Caki2 (cell line): ENCODE measurements around the gene DTWD2. TPM values are rescaled to one million over a fixed set of nuclear protein-coding genes. Genes with fewer than 3 reads are reported as not detected.
A peak's percentile ranks its signal among the peaks of the same experiment; 100 is the strongest.
"Not testable (repeated sequence)": the region's sequence is repeated elsewhere in the genome, so short reads cannot be mapped to it uniquely, and the experiment has no call there.

Experiments
- DNase-seq: peaks from one replicate; pipeline ENCODE4 v3.0.0-alpha.2; 2015; ENCODE audit warnings: low read depth
- in situ Hi-C: cut with HindIII; loops from 2 replicates; pipeline ENCODE4 v1.10.0; 2016; ENCODE audit warnings: low sequenced_read_pairs, low pct_unique_long_range_greater_than_20kb, mixed read lengths
- total RNA-seq: library from RNA; depleted of rRNA; stranded (reverse); fragments of >200 nt; shearing (Covaris generic); gene quantifications from 2 replicates; pipeline ENCODE4 v1.2.3, GENCODE V29; 2014; ENCODE audit warnings: low replicate concordance

The DTWD2 gene
- total RNA-seq, 1 experiment from 2014 or later = 6.1 TPM

DNA sequence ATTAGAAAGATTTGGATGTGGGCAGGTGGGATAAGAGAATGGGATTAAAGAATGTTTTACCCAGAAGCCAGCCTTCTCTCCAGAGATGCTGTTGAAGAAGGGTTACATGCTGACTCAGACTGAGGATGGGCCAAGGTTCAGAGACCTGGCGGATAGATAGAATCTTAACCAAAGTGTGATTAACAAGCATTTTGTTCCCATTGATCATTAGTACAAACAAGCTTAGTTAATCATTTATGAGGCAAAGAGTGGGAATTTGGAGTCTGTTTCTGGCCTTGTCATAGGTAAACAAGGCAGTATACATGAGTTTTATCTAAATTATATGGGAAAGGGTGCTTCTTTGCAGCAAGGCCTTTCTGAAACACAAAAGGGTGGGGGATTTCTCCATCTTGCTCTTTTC is 20.8 kb upstream of the DTWD2 start:
- peak; percentile 23 for DNase-seq
- in situ Hi-C loops = no loop called here

DNA sequence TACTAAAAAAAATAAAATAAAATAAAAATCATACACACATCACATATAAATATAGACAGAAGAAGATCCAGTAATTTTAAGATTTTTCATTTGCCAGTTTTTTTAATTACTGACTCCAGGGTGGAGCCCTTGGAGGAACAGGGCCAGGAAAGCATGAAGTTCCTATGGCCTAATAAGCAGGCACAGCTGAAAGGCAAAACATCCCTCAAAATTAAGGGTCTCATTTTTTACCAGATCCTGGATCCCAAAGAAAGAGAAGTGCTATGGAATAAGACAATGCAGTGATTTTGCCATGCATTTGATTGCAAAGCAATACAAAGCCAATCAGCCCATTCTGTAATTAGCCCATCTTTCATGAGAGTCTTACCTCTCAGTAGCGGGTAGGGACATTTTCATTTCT is 11.3 kb upstream of the DTWD2 start:
- no peak for DNase-seq
- in situ Hi-C loops = no loop called here

DNA sequence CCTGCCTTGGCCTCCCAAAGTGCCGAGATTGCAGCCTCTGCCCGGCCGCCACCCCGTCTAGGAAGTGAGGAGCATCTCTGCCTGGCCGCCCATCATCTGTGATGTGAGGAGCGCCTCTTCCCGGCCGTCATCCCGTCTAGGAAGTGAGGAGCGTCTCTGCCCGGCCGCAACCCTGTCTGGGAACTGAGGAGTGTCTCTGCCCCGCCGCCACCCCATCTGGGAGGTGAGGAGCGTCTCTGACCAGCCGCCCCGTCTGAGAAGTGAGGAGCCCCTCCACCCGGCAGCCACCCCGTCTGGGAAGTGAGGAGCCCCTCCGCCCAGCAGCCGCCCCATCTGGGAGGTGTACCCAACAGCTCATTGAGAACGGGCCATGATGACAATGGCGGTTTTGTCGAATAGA is 10.5 kb upstream of the DTWD2 start:
- in situ Hi-C loops, DNase-seq: not testable (repeated sequence)

DNA sequence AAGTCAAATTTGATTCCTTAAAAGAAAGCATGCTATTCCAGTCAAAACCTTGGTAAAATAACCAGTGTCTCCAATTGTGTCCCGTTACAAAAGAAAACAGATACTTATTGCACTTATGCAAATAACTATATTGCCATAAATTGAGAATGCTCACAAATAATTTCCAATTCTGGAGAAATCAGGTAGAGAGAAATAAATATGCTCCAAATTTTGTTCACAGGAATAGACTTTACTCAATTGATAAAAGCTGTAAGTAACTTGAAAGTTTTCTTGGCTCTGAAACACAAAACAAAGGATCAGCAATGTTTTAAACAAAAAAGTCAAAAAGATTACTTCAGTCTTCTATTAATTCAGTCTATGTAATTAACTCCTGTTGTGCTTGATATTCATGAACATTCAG is 7.8 kb upstream of the DTWD2 start:
- in situ Hi-C loops = no loop called here
- peak; percentile 22 for DNase-seq

DNA sequence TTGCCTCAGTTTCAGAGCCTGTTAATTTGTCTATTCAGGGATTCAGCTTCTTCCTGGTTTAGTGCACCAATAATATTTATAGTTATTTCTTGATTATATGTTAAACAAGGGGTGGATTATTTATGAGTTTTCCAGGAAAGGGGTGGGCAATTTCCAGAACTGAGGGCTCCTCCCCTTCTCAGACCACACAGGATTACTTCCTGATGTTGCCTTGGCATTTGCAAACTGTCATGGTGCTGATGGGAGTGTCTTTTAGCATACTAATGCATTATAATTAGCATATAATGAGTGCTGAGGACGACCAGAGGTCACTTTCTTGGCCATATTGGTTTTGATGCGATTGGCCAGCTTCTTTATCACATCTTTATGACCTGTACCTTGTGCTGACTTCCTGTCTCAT is 6.2 kb upstream of the DTWD2 start:
- in situ Hi-C loops = no loop called here
- DNase-seq = no peak

DNA sequence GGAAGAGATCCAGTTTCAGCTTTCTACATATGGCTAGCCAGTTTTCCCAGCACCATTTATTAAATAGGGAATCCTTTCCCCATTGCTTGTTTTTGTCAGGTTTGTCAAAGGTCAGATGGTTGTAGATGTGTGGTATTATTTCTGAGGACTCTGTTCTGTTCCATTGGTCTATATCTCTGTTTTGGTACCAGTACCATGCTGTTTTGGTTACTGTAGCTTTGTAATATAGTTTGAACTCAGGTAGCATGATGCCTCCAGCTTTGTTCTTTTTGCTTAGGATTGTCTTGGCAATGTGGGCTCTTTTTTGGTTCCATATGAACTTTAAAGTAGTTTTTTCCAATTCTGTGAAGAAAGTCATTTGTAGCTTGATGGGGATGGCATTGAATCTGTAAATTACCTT is 4.8 kb upstream of the DTWD2 start:
- in situ Hi-C loops, DNase-seq: not testable (repeated sequence)

DNA sequence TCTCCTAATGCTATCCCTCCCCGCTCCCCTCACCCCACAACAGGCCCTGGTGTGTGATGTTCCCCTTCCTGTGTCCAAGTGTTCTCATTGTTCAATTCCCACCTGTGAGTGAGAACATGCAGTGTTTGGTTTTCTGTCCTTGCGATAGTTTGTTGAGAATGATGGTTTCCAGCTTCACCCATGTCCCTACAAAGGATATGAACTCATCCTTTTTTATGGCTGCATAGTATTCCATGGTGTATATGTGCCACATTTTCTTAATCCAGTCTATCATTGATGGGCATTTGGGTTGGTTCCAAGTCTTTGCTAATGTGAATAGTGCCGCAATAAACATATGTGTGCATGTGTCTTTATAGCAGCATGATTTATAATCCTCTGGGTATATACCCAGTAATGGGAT is 3.7 kb upstream of the DTWD2 start:
- DNase-seq, in situ Hi-C loops: not testable (repeated sequence)

DNA sequence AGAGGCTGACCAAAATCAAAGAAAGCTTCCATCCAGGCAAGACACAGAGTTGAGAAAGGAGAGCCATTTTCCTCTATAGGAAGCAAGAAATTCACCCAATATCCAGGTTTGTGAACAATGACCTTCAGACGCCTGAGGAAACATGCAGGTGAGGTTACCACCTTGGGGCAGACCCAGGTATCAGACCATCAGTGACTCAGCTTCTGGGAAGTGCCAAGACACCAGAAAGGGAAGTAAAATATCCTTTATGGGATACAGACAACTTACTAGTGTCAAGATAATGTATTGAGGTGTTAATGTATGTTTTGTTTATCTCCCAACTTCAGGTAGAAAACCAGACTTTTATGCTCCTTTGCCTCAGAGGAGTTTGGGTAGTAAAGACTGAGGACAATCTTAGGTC is 2.2 kb upstream of the DTWD2 start:
- in situ Hi-C loops = no loop called here
- no peak for DNase-seq

DNA sequence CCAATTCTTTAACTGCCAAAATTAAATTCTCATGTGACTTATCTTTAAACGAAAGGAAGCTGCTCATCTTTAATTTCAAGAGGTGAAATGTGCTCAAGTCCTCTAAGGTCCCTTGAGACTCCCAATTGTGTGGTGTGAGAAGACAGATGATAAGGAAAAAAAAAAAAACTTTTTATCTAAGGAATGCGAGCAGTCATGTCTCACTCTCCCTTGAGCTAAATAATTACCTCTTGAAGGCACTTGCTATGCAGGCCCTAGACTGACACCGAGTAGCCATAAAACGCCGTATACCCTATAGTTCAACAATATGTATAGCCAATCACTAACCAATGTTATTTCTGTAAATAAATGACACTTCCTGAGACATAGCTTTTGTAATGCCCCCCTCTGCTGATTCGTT is 1.5 kb upstream of the DTWD2 start:
- in situ Hi-C loops = no loop called here
- DNase-seq = no peak

DNA sequence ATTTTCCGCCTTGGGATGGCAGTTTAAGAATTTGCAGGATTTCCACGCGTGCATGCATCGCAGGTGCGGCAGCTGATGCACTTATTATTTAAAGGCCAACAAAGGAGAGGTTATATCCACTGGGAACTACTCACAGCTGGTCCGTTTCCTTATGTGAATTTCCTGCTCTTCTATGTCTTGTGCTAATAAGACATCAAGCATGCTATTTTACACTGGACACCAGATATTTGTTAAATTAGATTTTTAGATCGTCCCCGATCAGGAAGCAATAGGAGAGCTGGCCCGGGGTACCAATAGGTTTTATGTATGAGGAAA is 476 bp upstream of the DTWD2 start:
- no peak for DNase-seq
- in situ Hi-C loops = no loop called here

DNA sequence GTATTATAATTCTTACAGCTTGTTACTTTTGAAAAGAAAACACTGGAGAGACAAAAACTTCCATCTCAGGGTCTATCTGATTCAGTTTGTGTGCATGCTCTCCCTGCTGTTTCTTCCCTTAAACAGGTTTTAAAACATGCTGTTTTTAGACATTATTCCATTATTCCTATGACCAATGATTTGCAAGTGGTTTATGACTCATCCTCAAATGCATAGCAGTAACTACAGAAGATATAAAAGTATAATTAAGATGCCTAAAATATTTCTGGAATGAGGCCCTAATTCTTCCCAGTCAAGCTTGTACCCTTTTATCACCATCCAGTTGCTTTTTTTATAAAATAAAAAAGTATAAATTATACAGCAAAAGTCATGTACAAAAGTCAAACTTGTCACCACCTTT is 3.7 kb downstream of the DTWD2 start:
- in situ Hi-C loops = no loop called here
- no peak for DNase-seq

DNA sequence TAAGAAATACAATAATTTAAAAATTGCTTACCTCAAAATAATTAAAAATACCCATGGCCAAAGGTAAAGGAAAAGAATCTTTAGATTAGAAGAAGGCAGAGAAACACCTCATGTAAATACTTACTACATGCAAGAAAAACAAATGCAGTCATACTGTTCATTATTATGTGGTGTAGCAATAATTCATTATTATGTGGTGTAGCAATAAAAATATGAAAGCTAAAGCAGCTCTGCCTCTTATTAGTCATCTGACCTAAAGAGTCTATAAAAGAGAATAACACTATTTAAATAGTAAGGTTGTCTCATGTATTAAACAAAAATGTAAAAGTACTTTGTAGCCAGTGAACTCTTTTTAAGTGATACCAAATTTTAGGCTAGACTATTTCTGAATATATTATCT is 6.6 kb downstream of the DTWD2 start:
- DNase-seq = no peak
- in situ Hi-C loops = no loop called here

DNA sequence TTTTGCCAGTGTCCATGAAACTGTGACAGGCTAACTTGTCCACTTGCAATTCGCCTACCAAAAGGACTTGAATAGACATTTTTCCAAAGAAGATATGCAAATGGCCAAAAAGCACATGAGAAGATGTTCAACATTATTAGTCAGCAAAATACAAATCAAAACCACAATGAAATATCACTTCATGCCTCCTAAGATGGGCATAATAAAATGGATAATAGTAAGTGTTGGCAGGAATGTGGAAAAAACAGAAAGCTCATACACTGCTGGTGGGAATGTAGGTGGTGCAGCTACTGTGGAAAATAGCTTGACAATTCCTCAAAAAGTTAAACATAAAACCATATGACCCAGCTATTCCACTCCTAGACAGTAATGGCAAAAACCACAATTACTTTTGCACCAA is 7.9 kb downstream of the DTWD2 start:
- in situ Hi-C loops = no loop called here
- DNase-seq = no peak

DNA sequence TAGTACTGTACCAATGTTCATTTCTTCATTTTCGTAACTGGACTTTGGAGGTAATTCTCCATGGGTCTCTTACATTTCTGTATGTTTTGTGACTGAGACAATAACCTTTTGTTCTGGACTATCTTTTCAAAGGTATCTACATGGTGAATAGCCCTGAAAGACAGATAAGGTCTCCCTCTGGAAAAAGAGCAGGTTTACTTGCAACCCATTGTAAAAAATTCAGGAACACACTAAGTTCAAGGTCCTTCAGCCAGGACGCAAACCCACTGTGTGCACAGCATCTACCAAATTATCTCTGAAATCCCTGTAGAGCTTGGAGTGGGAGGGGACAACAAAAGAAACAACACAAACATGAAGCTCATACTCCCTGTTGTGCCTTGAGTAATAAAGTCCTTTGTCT is 8.3 kb downstream of the DTWD2 start:
- in situ Hi-C loops = no loop called here
- DNase-seq = no peak

DNA sequence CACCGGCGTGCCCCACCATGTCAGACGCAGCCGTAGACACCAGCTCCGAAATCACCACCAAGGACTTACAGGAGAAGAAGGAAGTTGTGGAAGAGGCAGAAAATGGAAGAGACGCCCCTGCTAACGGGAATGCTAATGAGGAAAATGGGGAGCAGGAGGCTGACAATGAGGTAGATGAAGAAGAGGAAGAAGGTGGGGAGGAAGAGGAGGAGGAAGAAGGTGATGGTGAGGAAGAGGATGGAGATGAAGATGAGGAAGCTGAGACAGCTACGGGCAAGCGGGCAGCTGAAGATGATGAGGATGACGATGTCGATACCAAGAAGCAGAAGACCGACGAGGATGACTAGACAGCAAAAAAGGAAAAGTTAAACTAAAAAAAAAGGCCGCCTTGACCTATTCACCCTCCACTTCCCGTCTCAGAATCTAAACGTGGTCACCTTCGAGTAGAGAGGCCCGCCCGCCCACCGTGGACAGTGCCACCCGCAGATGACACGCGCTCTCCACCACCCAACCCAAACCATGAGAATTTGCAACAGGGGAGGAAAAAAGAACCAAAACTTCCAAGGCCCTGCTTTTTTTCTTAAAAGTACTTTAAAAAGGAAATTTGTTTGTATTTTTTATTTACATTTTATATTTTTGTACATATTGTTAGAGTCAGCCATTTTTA is 14.4 kb downstream of the DTWD2 start:
- in situ Hi-C loops, DNase-seq: not testable (repeated sequence)

DNA sequence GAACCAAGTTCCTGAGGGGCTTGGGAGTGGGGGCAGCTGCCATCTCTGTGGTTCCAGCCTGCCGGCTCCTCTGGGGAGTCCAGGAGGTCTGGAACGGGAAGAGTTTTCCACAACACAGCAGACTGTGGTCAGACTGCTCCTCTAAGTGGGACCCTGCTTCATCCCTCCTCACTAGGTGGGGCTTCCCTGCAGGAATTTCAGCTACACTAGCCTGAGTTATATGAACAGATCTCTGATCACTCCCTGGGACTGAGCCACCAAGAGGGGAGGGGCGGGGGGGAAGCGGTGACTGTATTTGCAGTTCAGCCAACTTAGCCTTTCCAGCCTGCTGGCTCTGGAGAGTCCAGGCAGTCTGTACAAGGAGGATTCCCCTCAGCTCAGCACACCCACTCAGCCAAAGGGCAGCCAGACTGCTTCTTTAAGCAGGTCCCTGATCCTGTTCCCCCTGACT is 19.4 kb downstream of the DTWD2 start:
- no peak for DNase-seq
- in situ Hi-C loops = no loop called here

DNA sequence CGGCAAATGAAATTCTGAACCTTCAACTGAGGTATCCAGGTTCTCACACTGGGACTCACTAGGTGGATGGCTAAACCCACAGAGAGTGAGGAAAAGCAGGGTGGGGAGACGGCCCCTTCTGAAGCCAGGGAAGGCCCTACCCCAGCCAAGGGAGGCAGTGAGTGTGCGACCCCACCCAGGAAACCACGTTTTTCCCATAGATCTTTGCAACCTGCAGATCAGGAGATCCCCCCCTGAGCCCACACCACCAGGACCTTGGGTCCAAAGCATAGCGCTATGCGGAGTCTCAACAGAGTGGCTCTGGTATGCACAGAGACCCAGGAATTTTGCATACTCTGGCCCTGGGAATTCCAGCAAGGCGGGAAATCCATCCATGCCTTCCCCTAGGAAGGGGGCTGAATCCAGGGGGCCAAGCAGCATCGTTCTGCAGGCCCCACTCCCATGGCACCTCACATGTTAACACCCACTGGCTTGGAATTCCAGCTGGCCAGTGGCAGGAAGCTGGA is 19.9 kb downstream of the DTWD2 start:
- DNase-seq = no peak
- in situ Hi-C loops = no loop called here

DNA sequence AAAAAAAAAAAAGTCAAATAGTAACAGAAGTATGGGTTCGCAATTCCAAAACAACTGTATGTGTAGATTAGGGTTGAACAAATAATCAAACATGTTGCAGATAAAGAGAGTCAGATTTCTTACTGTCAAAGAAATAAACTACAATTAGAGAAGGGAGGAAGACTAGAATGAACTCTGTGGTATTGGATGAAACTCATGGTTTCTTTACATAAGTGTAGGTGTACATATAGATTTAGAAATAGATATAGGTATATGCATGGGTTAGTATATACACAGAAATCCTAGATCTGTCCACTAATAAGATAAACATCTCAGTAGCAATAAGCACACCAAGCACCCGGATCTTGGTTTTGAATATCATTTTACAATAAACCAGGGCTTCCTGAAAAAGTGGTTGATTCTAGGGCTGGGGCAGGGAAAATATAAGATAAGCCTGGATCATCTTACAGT is 21.3 kb downstream of the DTWD2 start:
- in situ Hi-C loops = no loop called here
- no peak for DNase-seq

DNA sequence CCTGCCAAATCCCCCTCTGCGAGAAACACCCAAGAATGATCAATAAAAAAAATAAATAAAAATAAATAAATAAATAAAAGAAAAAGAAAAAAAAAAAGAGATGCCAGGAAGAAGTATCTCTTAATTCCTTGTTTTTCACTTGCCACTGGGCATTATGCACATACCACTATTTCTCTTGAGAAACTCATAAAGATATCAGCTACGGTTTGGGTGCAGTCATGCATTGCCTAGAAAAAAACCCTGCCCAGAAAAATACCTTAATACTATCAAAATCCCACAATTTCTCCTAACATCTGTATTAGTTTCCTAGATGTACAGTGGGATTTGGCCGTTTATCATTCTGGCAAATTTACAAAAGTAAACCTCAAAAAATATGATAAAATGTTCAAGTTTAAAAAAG is 22.5 kb downstream of the DTWD2 start:
- no peak for DNase-seq
- in situ Hi-C loops = no loop called here

DNA sequence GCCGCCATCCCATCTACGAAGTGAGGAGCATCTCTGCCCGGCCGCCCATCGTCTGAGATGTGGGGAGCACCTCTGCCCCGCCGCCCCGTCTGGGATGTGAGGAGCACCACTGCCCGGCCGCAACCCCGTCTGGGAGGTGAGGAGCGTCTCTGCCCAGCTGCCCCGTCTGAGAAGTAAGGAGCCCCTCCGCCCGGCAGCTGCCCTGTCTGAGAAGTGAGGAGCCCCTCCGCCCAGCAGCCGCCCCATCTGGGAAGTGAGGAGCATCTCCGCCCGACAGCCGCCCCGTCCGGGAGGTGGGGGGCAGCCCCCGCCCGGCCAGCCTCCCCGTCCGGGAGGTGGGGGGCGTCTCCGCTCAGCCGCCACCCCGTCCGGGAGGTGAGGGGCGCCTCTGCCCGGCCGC is 23.4 kb downstream of the DTWD2 start:
- in situ Hi-C loops, DNase-seq: not testable (repeated sequence)
